Astrocyte of the hippocampus (primary cell): Measurements from ENCODE around the gene KRT78.
A peak's percentile ranks its signal among the peaks of the same experiment; 100 is the strongest.
"Not testable (repeated sequence)": the region's sequence is repeated elsewhere in the genome, so short reads cannot be mapped to it uniquely, and the experiment has no call there.

Source experiments
- DNase-seq: peaks from one replicate; pipeline ENCODE4 v3.0.0; 2011; ENCODE audit warnings: low read depth, low spot score

Gene KRT78

GRCh38 chr12:52871291-52872039 is 22.7 kb upstream of the KRT78 start:
- DNase-seq, result peak; percentile 78

- DNase-seq, result peak; percentile 79
Measured at GRCh38 chr12:52870361-52871290, 21.8 kb upstream of the KRT78 start.

GRCh38 chr12:52867642-52868041 is 18.8 kb upstream of the KRT78 start:
- DNase-seq, result no peak

DNA sequence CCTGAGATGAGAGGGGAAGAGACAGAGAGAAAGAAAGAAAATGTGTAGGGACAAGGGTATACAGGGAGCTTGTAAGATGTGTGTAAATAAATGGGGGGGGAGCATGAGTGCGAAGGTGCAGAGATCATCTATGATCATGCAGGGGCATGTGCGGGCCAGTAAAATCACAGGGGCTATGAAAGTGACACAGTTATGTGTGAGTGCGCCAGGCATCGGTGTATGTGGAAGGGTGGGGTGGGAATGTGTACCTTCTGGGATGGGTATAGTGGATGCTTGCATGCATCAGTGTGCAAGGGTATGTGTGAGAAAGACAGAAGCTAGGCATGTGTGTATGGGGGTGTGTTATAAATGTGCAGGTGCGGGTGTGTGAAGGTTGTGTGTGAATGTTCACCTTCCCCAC is 18.4 kb upstream of the KRT78 start:
- DNase-seq, result no peak

GRCh38 chr12:52865090-52865944 is 16.5 kb upstream of the KRT78 start:
- peak; percentile 85 for DNase-seq

DNA sequence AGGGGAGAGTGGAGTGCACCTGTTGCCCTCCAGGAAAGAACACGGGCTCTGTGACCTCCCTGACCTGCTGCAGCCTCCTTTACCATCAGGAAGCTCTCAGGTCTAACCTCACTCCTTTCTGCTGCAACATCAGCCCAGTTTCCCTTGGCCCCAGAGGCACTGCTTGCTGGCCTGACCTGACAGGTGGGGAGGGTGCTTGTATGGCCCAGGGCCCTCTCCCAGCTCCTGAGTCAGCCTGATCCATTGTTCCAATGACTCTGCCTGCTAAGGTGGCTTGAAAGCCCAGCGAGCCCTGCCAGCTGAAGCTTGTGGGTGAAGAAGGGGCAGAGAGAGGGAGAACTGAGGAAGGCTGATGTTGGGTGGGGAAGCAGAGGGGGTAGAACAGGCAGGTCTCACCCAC is 13.2 kb upstream of the KRT78 start:
- DNase-seq, result no peak

DNA sequence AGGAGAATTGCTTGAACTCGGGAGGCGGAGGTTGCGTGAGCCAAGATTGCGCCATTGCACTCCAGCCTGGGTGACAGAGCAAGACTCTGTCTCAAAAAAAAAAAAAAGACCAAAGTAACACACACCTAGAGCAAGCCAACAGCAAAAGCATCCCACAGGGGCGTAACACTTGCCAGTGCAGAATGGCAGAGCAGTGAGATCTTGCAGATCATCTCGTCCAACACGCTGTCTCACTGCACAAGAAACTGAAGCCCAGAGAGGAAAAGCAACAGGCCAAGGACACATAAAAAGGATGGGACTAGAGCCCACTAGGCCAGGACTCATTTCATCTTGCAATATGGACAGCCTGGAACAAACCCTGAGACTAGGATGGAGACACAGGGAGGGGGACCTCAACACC is 12.7 kb upstream of the KRT78 start:
- DNase-seq, result no peak

- peak; percentile 52 for DNase-seq
Measured at GRCh38 chr12:52860102-52860823, 11.5 kb upstream of the KRT78 start.

- DNase-seq, result no peak
Measured at GRCh38 chr12:52857500-52857899, 8.7 kb upstream of the KRT78 start.

DNA sequence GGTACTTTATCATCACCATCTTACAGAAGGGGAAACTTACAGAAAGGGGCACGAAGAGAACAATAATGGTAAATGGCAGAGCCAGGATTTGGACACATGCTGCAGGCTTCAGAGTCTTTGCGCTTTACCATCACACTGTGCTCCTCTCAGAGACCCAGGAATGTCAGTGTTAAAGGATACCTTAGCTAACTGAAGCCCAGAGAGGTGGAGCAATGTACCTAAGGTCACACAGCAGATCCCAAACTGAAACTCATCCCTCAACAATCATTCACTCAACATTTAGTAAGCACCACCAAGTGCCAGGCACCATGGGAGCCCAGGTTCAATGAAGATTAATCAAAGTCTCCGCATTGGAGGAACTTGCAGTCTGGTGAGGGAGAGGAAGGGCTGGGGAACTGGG is 8.0 kb upstream of the KRT78 start:
- DNase-seq, result no peak

GRCh38 chr12:52856077-52856476 is 7.3 kb upstream of the KRT78 start:
- DNase-seq, result not testable (repeated sequence)

DNA sequence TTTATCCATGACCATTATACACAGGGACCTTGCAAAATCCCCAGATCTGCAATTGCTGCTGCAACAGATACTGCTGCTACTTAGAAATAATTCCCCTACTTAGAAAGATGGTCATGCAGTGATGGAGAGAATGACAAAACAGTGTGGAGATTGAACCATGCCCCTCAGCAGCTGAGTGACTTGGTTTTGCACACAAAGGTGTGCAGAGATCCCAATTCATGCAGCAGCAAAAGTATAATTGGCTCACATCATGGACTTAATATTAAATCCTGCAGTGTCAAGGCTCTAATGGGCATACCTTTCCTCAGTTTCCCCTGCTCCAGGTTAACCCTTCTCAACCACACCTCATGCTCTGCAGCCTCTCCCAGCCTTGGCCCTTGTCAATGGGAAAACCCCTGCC is 3.0 kb upstream of the KRT78 start:
- DNase-seq, result no peak

- no peak for DNase-seq
Measured at GRCh38 chr12:52850681-52851080, 1.9 kb upstream of the KRT78 start.

DNA sequence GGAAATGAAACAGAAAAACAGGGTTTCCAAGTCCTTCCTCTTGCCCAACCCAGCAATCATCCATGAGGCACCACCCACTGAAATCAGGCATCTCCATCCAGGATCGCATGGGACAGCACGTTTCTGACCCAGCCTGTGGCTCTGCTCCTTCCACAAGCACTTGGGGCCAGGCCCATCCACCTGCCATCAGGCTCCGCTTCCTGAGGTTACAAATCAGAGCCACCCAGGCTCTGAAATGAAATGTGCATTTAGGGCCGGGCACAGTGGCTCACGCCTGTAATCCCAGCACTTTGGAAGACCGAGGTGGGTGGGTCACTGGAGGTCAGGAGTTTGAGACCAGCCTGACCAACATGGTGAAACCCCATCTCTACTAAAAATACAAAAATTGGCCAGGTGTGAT is 717 bp upstream of the KRT78 start:
- DNase-seq, result no peak

- peak; percentile 48 for DNase-seq
Measured at GRCh38 chr12:52847335-52848102, 1.3 kb downstream of the KRT78 start.

DNA sequence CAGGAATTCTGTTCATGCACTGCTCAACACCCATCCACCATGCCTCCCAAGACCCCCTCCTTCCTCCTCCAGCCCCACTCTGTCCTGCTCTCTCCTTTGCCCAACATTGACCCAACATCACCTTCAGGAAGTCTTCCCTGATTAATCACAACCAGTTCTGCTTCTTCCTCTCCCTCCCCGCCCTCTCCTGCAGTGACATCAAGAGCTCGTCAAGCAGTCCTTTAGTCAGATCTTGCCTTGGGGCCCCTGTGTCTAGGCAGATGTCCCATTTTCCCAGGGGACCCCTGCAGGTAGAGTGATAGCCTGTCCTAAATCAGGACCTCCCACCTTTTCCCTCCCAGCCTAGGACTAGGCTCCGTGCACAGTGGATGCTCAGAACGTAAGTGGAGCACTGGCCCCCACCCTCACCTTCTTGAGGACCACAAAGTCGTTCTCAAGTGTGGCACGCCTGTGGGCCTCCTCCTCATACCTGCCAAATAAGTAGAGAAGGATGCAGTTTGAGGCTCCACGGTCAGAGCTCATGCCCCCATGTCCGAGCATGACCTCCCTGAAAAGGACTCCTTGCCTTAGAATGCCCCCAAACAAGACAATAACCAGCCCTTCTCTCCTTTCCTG is 2.3 kb downstream of the KRT78 start:
- DNase-seq, result no peak

- DNase-seq, result no peak
Measured at GRCh38 chr12:52845946-52846345, 2.8 kb downstream of the KRT78 start.

DNA sequence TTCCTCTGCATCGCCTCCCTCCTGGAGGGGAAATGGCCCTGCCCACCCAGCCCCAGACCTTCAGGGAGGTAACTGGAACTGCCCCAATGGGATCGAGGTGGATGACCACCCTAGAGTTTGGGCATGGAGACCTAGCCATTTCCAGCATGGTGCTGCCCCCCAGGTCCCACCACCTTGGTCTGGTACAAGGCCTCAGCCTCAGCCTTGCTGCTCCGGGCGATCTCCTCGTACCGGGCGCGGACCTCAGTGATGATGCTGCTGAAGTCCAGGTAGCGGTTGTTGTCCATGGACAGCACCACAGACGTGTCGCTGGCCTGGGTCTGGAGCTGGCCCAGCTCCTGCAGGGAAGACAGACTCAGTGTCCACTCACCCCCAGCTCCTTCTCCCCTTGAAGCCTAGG is 4.4 kb downstream of the KRT78 start:
- DNase-seq, result no peak

- no peak for DNase-seq
Measured at GRCh38 chr12:52839436-52840105, 9.2 kb downstream of the KRT78 start.
